Measurements from ENCODE around the gene VPREB3.

The VPREB3 gene, protein sequence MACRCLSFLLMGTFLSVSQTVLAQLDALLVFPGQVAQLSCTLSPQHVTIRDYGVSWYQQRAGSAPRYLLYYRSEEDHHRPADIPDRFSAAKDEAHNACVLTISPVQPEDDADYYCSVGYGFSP
- total RNA-seq = 0 reads per million in 2 donors

DNA sequence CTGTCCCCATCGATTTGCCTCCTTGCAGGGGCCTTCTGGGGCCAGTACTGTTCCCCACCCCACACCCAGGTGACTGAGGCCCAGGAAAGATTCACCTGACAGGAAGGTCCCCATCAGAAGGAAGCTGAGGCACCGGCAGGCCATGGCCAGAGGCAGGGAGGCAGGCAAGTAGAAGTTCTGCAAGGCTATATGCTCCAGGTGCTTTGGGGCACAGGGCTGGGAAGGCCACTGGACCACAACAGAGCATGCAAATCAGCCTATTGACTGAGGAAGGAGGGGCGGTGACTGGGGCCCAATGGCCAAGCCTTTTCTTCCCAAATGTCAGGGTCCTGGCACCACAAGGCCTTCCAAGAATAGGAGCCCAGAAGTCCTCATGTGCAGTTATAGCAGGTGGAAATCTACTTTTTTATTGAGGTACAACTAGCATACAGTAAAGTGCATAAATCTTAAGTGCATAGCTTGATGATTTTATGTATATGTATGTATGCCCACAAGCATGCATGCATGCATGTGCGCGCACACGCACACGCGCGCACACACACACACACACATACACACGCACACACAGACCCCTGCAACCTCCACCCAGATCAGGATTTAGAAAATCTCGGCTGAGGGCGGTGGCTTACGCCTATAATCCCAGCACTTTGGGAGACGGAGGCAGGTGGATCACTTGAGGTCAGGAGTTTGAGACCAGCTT is at the start of gene VPREB3:
Gene VPREB3 (minus strand): TSS at position 206 of the 700 bp plus-strand sequence. CDS start 62 bp downstream, at position 144.
- no peak for DNase-seq

DNA sequence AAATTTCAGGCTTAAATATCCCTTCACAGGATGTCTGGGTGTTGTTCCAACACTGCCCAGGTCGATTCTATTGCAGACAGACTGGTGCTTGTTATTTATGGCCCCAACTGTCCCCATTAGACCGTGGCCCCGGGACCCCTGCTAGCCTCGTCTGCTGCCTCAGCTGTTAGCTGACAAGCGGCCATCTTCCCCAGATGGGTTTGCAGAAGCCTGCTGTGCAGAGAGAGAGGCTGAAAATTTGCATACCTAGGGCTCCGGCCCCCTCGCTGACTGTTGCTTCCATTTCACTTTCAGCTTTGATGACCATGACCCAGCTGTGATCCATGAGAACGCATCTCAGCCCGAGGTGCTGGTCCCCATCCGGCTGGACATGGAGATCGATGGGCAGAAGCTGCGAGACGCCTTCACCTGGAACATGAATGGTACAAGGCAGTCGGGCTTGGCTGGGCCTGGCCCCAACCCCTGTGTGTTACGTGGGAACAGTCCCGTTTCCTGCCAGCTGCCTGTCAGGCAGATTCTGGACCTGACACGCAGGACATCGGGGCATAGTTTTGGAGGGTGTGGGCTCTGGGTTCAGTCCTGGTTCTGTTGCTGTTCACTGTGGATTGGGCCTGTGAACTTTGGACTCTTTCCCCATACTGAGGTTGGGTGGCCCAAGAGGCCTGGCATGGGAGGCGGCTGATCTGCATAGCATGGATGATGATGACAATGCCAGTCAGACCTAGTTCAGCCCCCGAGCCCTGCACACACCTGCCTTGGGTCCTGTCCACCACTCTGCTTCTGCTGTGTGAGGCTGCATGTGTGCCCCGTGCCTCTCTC is 49.0 kb upstream of the VPREB3 start:
- no peak for DNase-seq

DNA sequence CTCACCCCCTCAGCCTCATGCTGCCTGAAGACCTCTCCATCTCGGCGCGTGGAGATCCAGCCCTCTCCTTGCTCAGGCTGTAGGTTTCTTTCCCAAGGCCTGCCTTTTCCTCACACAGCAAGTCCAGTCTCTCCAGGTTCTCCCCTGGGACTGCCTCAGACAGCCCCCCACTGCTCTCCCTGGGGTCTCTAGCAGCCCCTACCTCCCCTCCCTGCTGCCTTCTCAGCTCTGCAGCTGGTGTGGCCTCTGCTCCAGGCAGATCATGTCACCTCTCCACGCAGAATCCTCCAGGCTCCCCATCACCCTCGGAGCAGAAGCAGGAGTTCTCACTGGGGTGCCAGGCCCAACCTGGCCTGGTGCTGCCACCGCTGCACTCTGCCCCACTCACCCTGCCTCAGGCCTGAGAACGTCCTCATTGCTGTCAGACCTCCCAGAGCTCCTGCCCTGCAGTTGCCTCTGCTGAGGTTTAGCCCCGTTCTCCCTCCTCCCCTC is 47.7 kb upstream of the VPREB3 start:
- no peak for DNase-seq

GRCh38 chr22:23801238-23801821 is 47.1 kb upstream of the VPREB3 start:
- DNase-seq = no peak

GRCh38 chr22:23800297-23801237 is 46.3 kb upstream of the VPREB3 start:
- DNase-seq = no peak

GRCh38 chr22:23796461-23796860 is 42.2 kb upstream of the VPREB3 start:
- DNase-seq = no peak

DNA sequence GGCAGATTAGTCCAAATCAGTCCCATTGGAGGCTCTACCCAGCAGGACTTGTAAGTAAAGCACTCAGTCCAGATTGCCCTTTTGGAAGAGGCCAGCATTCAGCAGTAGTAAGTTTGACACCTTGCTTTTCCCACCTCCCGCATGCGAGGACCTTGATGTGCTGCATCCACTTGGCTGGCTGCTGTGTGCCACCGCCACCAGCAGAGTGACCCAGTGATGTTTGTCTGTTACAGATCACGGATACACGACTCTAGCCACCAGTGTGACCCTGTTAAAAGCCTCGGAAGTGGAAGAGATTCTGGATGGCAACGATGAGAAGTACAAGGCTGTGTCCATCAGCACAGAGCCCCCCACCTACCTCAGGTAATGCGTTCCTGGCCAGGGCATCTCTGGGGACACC is 39.1 kb upstream of the VPREB3 start:
- no peak for DNase-seq

DNA sequence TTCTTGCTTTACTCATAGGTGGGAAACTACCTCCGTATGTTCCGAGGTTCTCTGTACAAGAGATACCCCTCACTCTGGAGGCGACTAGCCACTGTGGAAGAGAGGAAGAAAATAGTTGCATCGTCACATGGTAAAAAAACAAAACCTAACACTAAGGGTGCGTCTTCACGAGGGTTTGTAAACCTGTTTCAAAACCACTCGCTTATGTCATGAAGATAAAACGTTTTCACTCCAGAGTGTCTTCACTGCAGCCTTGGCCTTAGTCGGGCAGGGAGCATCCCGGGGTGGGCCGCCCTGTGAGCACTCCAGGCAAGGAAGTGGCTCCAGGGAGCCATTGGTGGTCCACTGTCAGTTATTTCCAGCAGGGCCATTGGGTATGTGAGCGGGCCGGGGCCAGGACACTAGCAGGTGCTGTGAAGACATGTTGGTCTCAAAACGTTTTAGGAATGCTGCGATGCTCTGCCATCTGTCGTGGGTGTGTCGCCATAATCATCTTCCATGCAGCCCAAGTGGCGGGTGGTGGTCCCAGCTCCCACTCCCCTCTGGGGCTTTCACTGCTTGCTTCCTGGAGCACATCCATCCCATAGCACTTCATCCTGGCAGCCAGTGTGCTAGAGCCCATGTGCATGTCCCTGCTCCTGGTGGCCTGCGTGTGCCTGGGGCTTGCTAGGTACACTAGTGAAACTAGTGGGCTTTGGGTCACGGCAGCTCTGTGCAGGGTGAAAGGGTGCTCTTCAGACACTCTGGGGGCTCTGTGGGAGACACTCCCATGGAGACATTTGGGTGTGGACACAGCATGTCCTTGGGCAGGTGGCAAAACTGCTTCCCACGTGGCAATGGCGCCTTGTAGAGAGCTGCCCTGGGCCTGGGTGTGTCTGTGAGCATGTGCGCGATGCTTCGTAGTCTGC is 37.8 kb upstream of the VPREB3 start:
- DNase-seq = no peak

DNA sequence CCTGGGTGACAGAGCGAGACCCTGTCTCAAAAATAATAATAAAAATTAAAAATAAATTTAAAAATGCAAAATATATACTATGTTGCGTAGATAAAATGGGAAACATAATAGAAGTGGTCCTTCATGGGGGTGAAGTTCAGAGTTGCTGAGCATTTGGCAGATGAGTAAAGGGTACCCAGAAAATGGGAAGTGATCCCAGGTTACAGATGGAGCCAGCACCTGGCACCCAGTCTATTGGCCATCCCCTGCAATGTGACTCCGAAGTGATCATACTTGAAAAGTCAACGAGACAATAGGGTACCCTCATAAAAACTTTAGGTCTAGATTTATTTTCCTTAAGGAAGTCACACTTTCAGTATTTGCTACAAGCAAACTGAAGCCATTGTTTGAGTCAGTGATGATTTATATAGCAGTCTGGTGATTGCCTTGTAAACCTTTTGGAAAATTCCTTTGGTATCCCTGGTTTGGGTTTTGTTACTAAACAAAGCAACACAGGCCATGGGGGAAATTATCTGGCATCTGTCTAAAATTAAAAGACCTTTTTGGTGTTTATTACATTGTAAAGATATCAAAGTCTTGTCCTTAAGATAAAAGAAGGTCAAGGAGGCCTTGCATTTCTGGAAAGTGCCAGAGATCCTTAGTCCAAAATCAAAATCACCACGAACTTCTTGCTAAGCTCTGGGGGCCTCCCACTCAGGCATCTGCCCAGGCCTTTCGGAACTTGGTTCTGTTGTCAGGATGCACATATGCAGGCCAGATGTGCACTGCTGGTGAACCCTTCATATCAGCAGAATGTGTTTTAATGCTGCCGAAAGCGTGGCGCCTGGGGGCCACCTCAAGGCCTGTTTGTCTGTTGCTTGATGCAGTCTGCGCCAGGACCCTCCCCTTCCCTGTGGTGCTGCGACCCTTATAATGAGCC is 36.9 kb upstream of the VPREB3 start:
- no peak for DNase-seq

DNA sequence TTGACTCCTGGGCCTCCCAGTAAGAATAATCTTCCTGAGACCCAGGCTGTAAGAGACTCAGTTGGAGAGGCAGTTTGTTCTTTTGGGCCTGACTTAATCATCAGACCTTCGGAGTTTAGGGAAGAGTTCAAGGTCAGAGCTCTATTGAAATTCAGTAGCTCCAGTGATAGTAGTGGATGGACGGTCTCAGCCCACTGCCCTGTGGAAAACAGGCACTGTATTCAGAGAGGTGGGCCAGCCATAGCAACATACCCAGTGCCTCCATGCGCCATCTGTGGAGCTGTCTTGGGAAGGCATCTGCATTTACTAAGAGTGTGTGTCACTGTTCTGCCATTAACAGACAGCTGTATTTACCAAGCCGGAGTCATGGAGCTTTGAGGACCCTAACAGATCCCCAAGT is 35.4 kb upstream of the VPREB3 start:
- no peak for DNase-seq

DNA sequence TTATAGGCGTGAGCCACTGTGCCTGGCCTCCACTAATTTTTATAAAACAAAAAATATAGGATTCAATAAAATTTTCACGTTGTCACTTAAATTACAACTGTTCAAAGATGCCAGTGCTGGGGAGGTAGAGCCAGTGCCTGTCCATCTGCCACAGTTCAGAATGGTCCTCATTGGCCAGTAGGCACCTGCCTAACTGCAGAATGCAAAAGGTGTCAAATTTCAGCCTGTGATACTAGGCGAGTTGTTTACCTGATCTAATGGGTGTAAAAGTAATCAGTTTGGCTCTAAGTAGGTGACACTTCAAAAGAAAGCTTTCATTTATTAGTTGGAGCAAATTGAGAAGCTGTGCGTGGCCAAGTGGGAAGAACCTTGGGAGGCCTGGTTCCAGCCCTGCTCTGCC is 34.9 kb upstream of the VPREB3 start:
- DNase-seq = no peak

GRCh38 chr22:23787910-23788309 is 33.7 kb upstream of the VPREB3 start:
- DNase-seq = no peak

GRCh38 chr22:23787600-23787896 is 33.3 kb upstream of the VPREB3 start:
- no peak for DNase-seq

- DNase-seq = peak; percentile 89
Measured at GRCh38 chr22:23786752-23787599, 32.8 kb upstream of the VPREB3 start, which contains the start of gene SMARCB1. TSS of gene SMARCB1 (plus strand) at chr22:23786966. CDS start at chr22:23787170, 204 bp downstream.

DNA sequence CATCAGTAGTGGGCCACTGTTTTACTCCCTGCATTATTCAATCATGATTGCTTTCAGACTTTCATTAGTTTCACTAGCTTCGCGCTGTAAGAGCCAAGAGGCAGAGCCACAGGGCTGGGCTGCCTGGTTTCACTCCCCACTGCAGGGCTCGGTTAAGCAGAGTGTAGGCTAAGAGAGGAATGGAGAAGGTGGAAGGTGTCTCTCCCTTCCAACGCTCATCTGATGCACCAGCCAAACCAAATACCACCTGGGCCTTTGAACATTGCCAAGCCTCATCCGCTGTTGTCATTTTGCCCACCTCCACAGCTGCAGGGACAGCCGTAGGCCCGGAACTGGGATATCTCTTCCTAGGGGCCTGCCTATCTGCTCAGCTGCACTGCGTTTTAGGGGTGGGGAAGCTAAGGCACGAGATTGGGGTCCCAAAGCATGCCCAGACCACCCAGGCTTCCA is 32.1 kb upstream of the VPREB3 start:
- DNase-seq = no peak

GRCh38 chr22:23784215-23784732 is 30.0 kb upstream of the VPREB3 start:
- no peak for DNase-seq

GRCh38 chr22:23783265-23784150 is 29.3 kb upstream of the VPREB3 start:
- no peak for DNase-seq

DNA sequence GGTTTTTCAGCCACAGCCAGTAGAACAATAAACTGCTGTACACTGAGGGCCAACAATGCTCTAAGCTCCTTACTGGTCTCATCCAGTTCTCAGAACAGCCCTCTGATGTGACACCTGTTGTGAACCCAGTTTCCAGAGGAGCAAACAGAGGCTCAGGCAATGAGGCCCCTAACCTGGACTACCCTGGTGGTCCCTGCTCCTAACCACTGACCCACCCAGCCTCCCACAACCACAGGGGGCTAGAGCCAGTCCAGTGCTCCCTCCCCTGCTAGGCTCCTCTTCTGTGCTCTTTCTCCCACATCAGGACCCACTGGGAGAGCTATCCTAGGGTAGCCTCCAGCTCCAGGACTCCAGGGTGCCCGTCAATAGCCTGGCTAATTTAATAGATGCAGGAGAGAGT is 28.5 kb upstream of the VPREB3 start:
- DNase-seq = no peak
